Right forelimb (tissue), 1 donor: ENCODE data around the gene DSCAML1.

Experiments
- DNase-seq: peaks from one replicate; pipeline ENCODE4 v3.0.0-alpha.2; 2018

The DSCAML1 gene

GRCh38 chr11:117631336-117632140 is 165.5 kb downstream of the DSCAML1 start:
- no peak for DNase-seq

- no peak for DNase-seq
Observed at GRCh38 chr11:117629891-117630538, 167.0 kb downstream of the DSCAML1 start.

GRCh38 chr11:117629146-117629545 is 167.9 kb downstream of the DSCAML1 start:
- DNase-seq = no peak

GRCh38 chr11:117627259-117627658 is 169.8 kb downstream of the DSCAML1 start:
- DNase-seq = no peak

GRCh38 chr11:117626576-117626975 is 170.4 kb downstream of the DSCAML1 start:
- DNase-seq = no peak

- no peak for DNase-seq
Observed at GRCh38 chr11:117625237-117625636, 171.8 kb downstream of the DSCAML1 start.

- no peak for DNase-seq
Observed at GRCh38 chr11:117623831-117624271, 173.2 kb downstream of the DSCAML1 start.

- DNase-seq = no peak
Observed at GRCh38 chr11:117621226-117621625, 175.8 kb downstream of the DSCAML1 start.

GRCh38 chr11:117620659-117621058 is 176.4 kb downstream of the DSCAML1 start:
- DNase-seq = no peak

GRCh38 chr11:117620086-117620485 is 176.9 kb downstream of the DSCAML1 start:
- DNase-seq = no peak

- no peak for DNase-seq
Observed at GRCh38 chr11:117619661-117620060, 177.4 kb downstream of the DSCAML1 start.

GRCh38 chr11:117618982-117619355 is 178.0 kb downstream of the DSCAML1 start:
- no peak for DNase-seq

- DNase-seq = no peak
Observed at GRCh38 chr11:117618302-117618981, 178.6 kb downstream of the DSCAML1 start.

- DNase-seq = no peak
Observed at GRCh38 chr11:117616979-117617378, 180.0 kb downstream of the DSCAML1 start.

- DNase-seq = no peak
Observed at GRCh38 chr11:117614728-117615127, 182.3 kb downstream of the DSCAML1 start.

GRCh38 chr11:117613521-117613920 is 183.5 kb downstream of the DSCAML1 start:
- DNase-seq = no peak

GRCh38 chr11:117612177-117612576 is 184.8 kb downstream of the DSCAML1 start:
- no peak for DNase-seq

- DNase-seq = no peak
Observed at GRCh38 chr11:117610901-117611300, 186.1 kb downstream of the DSCAML1 start.

- DNase-seq = no peak
Observed at GRCh38 chr11:117610045-117610444, 187.0 kb downstream of the DSCAML1 start.

- no peak for DNase-seq
Observed at GRCh38 chr11:117607449-117607848, 189.6 kb downstream of the DSCAML1 start.

- DNase-seq = no peak
Observed at GRCh38 chr11:117606790-117607189, 190.2 kb downstream of the DSCAML1 start.

- no peak for DNase-seq
Observed at GRCh38 chr11:117606211-117606610, 190.8 kb downstream of the DSCAML1 start.

GRCh38 chr11:117605331-117605730 is 191.7 kb downstream of the DSCAML1 start:
- DNase-seq = no peak
